Body of pancreas (tissue), 4 donors: ENCODE results near the gene SFTPB.

Experiments
- CTCF ChIP-seq, 7 experiments: fragments of 450-650 bp in 4 of 7; fragments of 200-600 bp in 3 of 7; sonication (generic) in 3 of 7; IDR thresholded peaks; one replicate each; pipeline ENCODE4 v1.5.1; 2016 to 2019; ENCODE audit warnings: antibody characterized with exemption in 7 of 7
- POLR2A ChIP-seq, 3 donors: fragments of 450-650 bp; IDR thresholded peaks; one replicate each; pipeline ENCODE4 v1.6.1; 2016; ENCODE audit warnings: antibody characterized with exemption in 3 of 3, mild to moderate bottlenecking in 2 of 3

GRCh38 chr2:85682378-85682777 lies 14.4 kb upstream of the SFTPB start:
- TF ChIP-seq CTCF (IDR thresholded peaks at IDR 0.05) (no peak), POLR2A (IDR thresholded peaks at IDR 0.05) (no peak)
